GM18907 (cell line): ENCODE results near the gene FKBP2.

Source experiments
- ATAC-seq: cut with Tn5 transposase; IDR thresholded peaks from one replicate; pipeline ENCODE4 v1.9.1; 2021; ENCODE audit warnings: mild to moderate bottlenecking, moderate library complexity; ENCODE audit not compliant: unreplicated experiment

FKBP2 gene

DNA sequence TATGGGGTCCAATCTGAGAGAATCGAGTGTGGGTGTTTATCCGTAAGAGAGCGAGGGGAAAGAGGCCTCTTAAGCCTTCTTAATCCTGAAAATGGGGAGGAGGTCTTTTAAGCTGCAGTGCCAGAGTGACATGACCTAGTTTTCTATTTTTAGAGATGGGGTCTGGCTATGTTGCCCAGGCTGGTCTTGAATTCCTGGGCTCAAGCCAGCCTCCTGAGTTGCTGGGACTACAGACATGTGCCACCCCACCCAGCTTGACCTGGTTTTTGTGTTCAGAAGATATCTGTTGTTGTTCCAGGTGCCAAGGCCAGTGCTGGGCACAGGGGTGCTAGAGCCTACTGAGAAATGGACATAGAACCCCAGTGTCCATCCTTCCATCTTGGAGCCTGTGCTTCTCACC lies 42.2 kb downstream of the FKBP2 start:
- ATAC-seq = no peak

DNA sequence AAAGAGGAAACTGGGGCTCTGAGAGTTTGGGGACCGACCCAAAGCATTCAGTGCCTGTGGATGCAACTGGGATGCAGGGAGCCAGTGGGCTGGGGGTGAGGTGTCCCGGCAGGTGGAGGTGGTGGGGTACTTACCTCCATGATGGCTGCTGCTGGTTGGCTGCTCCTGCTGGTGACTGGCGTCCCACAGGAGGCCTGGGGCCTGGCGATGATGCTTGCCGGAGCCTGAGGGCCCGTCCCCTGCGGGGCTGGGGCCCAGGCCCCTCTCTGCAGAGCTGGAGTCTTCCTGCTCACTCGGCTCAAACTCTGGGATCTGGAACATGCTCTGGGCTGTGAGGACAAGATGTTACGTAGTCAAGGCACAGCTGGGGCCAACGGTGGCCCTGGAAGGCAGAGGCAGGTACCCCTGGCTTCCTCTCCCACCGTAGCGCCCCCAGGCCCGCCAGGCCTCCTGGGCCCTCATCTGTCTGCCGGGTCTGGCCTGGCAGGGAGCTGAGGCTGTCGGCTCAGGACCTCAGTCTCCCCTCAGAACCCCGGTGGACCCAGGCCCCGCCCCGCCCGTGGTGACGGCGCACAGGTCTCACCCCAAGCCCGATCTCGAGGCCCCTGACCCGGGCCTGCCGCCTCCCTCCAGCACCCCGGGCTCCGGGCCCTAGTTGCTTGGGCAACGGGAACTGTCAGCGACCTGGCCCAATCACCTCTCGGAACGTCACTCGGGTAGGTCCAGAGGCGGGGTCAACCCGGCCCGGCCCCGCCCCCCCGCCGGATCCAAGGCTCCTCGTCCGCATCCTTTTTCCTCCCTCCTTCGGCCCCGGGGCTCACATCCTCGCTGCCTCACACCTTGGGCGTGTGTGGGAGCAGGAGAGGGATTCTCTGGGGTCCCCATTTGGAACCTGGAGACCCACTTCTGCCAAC lies 43.4 kb downstream of the FKBP2 start, which contains the start of gene BAD:
BAD (minus strand) TSS at position 618 of the 914 bp plus-strand sequence; CDS start at position 321, 297 bp downstream.
- peak; percentile 77 for ATAC-seq

- ATAC-seq = peak; percentile 60
Measured at GRCh38 chr11:64284962-64285884, 44.3 kb downstream of the FKBP2 start, which contains the start of gene GPR137. GPR137 (plus strand) TSS chr11:64285848; CDS start chr11:64286525, 677 bp downstream.

DNA sequence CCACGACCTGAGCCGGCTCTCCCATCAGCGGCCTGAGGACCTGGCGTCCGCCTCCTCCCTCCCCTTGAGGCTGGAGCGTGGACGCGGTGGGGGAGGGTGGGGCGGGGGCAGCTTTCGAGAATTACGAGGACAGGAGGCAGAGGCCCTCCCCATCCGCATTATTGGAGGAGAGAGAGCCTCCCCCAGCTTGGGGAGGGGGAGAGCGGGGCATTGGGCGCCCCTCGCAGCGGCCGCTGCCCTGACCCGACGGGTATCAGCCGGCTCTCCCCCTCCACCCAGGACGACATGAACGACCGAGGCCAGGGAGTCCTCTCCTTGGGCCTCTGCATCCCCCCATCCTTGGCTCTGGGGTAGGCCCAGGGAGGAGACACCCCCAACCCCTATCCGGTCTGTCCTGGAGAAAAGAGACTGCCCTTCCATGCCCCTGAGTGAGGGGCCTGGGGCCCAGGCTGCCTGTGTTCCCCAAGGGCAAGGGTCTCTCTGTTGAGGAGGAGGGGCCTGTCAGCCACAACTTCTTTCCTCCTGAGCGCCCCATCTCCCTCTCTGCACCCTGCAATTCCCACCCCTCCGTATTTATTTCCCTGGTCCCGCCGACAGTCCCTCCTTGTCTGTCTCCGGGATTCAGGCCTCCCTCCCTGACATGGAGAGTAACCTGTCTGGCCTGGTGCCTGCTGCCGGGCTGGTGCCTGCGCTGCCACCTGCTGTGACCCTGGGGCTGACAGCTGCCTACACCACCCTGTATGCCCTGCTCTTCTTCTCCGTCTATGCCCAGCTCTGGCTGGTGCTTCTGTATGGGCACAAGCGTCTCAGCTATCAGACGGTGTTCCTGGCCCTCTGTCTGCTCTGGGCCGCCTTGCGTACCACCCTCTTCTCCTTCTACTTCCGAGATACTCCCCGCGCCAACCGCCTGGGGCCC lies 45.2 kb downstream of the FKBP2 start:
- ATAC-seq = peak; percentile 8

DNA sequence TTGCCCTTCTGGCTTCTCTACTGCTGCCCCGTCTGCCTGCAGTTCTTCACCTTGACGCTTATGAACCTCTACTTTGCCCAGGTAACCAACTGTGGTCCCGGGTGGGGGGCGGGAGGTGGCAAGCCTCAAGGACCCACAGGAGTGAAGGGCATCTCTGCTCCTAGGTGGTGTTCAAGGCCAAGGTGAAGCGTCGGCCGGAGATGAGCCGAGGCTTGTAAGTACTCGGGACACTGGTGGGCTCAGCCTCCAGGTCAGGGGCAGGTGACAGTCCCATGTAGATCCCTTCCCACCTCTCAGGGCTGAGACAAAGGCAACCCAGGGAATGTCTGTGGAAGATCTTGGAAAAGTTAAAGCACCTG lies 45.9 kb downstream of the FKBP2 start:
- ATAC-seq = no peak

DNA sequence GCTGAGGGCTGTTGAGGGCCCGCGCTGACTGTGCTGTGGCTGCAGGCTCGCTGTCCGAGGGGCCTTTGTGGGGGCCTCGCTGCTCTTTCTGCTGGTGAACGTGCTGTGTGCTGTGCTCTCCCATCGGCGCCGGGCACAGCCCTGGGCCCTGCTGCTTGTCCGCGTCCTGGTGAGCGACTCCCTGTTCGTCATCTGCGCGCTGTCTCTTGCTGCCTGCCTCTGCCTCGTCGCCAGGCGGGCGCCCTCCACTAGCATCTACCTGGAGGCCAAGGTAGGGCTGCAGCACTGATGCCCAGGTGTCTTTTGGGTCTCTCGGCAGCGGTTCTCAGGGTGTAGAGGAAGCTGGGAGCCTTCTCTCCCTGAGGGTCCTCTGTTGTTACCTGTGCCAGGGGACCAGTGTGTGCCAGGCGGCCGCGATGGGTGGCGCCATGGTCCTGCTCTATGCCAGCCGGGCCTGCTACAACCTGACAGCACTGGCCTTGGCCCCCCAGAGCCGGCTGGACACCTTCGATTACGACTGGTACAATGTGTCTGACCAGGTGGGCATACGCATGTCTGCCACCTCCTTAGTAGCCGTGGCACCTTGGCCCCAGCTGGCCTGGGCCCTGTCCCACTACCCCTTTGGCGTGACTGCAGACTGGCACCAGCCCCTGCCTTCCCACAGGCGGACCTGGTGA lies 46.9 kb downstream of the FKBP2 start:
- ATAC-seq = no peak

DNA sequence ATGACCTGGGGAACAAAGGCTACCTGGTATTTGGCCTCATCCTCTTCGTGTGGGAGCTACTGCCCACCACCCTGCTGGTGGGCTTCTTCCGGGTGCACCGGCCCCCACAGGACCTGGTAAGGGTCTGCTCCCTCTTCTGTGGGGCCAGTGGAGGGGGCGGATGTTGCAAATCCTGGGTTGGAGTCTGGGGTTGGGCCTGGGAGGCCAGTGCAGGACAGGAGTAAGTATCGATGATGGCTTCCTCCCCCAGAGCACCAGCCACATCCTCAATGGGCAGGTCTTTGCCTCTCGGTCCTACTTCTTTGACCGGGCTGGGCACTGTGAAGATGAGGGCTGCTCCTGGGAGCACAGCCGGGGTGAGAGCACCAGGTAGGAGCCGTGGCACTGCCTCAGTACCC lies 47.5 kb downstream of the FKBP2 start:
- no peak for ATAC-seq

- ATAC-seq = no peak
Measured at GRCh38 chr11:64289002-64289564, 48.2 kb downstream of the FKBP2 start.

DNA sequence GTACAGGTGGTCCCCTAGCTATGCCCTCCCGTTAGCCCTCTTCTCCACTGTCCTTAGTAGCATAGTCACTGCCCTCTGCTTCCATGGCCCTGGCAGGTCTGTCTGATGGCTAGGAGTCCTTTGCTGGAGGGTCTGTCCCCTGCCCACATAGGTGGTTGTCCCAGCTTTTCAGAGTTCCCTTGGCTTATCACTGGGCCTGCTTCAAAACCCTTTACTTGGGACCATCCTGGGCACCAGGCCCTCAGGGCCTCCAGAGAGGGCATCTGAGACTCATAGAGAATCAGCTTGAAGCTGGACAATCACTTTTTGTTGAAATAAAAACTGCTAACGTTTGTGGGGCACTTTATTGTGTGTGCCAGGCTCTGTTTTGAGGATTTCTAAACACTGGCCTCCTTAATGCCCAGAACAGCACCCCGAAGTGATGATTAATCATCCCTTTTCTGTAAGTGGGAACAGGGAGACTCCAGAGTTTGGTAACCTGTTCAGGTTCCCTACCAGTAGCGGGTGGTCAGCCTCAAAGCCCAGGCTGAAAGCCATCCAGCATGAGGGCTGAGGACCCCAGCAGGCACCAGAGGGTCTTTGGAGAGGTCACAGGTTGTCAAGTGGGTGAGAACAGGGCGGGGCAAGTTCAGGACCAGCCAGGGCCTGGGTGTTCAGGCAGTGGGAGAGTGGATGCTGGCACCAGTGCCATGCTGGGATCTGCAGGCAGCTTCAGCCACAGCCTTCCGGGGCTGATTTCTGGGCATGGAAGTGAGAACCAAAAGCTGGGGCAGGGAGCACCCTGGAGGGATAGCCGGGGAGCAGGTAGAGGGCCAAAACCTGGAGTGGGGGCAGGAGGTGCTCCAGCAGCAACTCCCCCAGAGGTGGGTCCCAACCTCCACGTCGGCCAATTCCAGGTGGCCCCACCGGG lies 49.7 kb downstream of the FKBP2 start:
- ATAC-seq = no peak

GRCh38 chr11:64291262-64291751 lies 50.4 kb downstream of the FKBP2 start, which contains the start of gene KCNK4:
KCNK4 (plus strand) TSS chr11:64291302; CDS start chr11:64293019, 1,717 bp downstream.
- ATAC-seq = no peak

DNA sequence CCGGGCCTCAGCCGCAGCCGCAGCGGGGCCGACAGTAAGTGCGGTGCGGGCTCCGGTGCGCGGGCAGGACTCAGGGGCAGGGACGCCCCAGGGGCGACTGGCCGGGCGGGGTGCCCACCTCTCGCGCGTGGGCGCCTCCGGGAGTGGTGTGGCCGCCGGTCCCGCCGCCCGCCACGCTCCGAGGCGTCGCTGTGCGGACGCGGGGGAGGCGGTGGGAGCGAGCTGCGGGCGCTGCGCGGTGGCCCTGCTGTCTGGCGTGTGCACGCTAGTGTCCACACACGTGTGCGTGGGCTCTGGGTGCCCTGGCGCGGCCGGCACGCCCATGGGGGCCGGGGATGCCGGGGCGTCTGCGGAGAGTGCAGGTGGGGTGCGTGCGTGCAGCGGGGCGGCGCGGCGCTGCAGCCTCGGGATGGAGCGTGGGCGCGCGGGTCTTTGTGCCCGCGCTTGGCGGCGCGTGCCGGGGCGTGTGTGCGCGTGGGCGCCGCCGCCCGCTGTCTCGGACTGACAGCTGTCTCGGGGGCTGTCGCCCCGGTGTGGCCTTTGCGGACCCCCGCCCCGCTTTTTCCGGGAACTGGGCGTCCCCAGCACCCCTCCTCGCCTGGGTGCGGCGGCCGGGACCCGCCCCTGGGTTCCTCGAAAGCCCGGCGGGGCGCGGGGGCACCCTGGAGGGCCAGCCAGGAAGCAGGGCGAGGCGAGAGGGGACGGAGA lies 51.0 kb downstream of the FKBP2 start:
- ATAC-seq = no peak

GRCh38 chr11:64292460-64293254 lies 51.8 kb downstream of the FKBP2 start:
- ATAC-seq = no peak
